Mesenchymal stem cell (in vitro differentiated cells and primary cell): ENCODE results near the gene PURA.

Experiments
- DNase-seq: peaks from one replicate; pipeline ENCODE4 v3.0.0-alpha.2; 2013
- H2AFZ ChIP-seq: one replicate; pipeline ENCODE4 v1.6.1; 2013; ENCODE audit warnings: low read depth, mild to moderate bottlenecking, control low read depth, inconsistent platforms, low read length, moderate library complexity
- H2AK5ac ChIP-seq: 2 replicates; pipeline ENCODE4 v1.6.1; 2013; ENCODE audit warnings: low read length, moderate library complexity, mild to moderate bottlenecking, inconsistent platforms; ENCODE audit not compliant: severe bottlenecking
- H2BK120ac ChIP-seq: one replicate; pipeline ENCODE4 v1.6.1; 2013; ENCODE audit warnings: low read depth, mild to moderate bottlenecking, inconsistent platforms, low read length, moderate library complexity
- H2BK12ac ChIP-seq, 2 experiments: one replicate each; pipeline ENCODE4 v1.6.1; 2013; ENCODE audit warnings: inconsistent platforms in 2 of 2, low read length in 2 of 2, mild to moderate bottlenecking in 2 of 2, moderate library complexity in 2 of 2, control low read depth in 1 of 2
- H2BK15ac ChIP-seq: one replicate; pipeline ENCODE4 v1.6.1; 2013; ENCODE audit warnings: mild to moderate bottlenecking, low read depth, inconsistent platforms; ENCODE audit not compliant: poor library complexity, severe bottlenecking
- H2BK5ac ChIP-seq: 2 replicates; pipeline ENCODE4 v1.6.1; 2013; ENCODE audit warnings: low read depth, mild to moderate bottlenecking, low read length, control low read depth, inconsistent platforms; ENCODE audit not compliant: poor library complexity, severe bottlenecking
- H3K14ac ChIP-seq, 2 experiments: one replicate each; pipeline ENCODE4 v1.6.1; 2013; ENCODE audit warnings: inconsistent platforms in 2 of 2, low read length in 2 of 2, control low read depth in 1 of 2, mild to moderate bottlenecking in 1 of 2, moderate library complexity in 1 of 2
- H3K18ac ChIP-seq, 2 experiments: one replicate each; pipeline ENCODE4 v1.6.1; 2013; ENCODE audit warnings: inconsistent platforms in 2 of 2, low read length in 2 of 2, control low read depth in 1 of 2, low read depth in 1 of 2, mild to moderate bottlenecking in 1 of 2
- H3K23ac ChIP-seq, 2 experiments: one replicate each; pipeline ENCODE4 v1.6.1; 2013; ENCODE audit warnings: inconsistent platforms in 2 of 2, low read length in 2 of 2, mild to moderate bottlenecking in 2 of 2, moderate library complexity in 2 of 2, control low read depth in 1 of 2
- H3K27ac ChIP-seq: 2 replicates; pipeline ENCODE4 v1.5.1; 2013; ENCODE audit warnings: mild to moderate bottlenecking, moderate library complexity, low read length, control low read depth, inconsistent platforms; ENCODE audit not compliant: poor library complexity, severe bottlenecking
- H3K27me3 ChIP-seq, 2 experiments: 2 replicates each; pipeline versions ENCODE4 v1.6.1 to v1.7.0; 2013; ENCODE audit warnings: low read length in 2 of 2, mild to moderate bottlenecking in 2 of 2, moderate library complexity in 2 of 2, control low read depth in 1 of 2, inconsistent platforms in 1 of 2; ENCODE audit not compliant: control insufficient read depth in 1 of 2, insufficient read depth in 1 of 2
- H3K36me3 ChIP-seq, 2 experiments: 2 replicates each; pipeline versions ENCODE4 v1.6.1 to v1.7.0; 2013; ENCODE audit warnings: low read length in 2 of 2, control low read depth in 1 of 2, inconsistent platforms in 1 of 2, low read depth in 1 of 2, mild to moderate bottlenecking in 1 of 2; ENCODE audit not compliant: insufficient read depth in 2 of 2, control insufficient read depth in 1 of 2
- H3K4ac ChIP-seq, 2 experiments: one replicate each; pipeline ENCODE4 v1.6.1; 2013; ENCODE audit warnings: inconsistent platforms in 2 of 2, low read length in 2 of 2, mild to moderate bottlenecking in 2 of 2, moderate library complexity in 2 of 2, control low read depth in 1 of 2, low read depth in 1 of 2
- H3K4me1 ChIP-seq: 2 replicates; pipeline ENCODE4 v1.6.1; 2013; ENCODE audit warnings: low read depth, low read length, control low read depth; ENCODE audit not compliant: control insufficient read depth, insufficient read depth
- H3K4me2 ChIP-seq: 2 replicates; pipeline ENCODE4 v1.6.1; 2013; ENCODE audit warnings: low read length, mild to moderate bottlenecking, inconsistent platforms; ENCODE audit not compliant: poor library complexity, severe bottlenecking
- H3K4me3 ChIP-seq, 2 experiments: 2 replicates each; pipeline versions ENCODE4 v1.5.1 to v1.7.0; 2013; ENCODE audit warnings: low read length in 2 of 2, mild to moderate bottlenecking in 2 of 2, control low read depth in 1 of 2, low read depth in 1 of 2; ENCODE audit not compliant: insufficient read depth in 1 of 2
- H3K79me1 ChIP-seq: replicated peaks from 2 replicates; pipeline ENCODE4 v1.6.1; 2013; ENCODE audit warnings: mild to moderate bottlenecking, control low read depth, low read length, inconsistent platforms; ENCODE audit not compliant: poor library complexity, severe bottlenecking
- H3K9ac ChIP-seq: 2 replicates; pipeline ENCODE4 v1.7.0; 2013; ENCODE audit warnings: mild to moderate bottlenecking, low read length, moderate library complexity
- H3K9me3 ChIP-seq: 2 replicates; pipeline ENCODE4 v1.7.0; 2013; ENCODE audit warnings: mild to moderate bottlenecking, low read length; ENCODE audit not compliant: control insufficient read depth
- H4K8ac ChIP-seq: one replicate; pipeline ENCODE4 v1.6.1; 2013; ENCODE audit warnings: inconsistent platforms, mild to moderate bottlenecking, low read length, moderate library complexity
- H4K91ac ChIP-seq: one replicate; pipeline ENCODE4 v1.6.1; 2013; ENCODE audit warnings: mild to moderate bottlenecking, low read length, inconsistent platforms
- WGBS: methylation state at CpG from one replicate; pipeline ENCODE4 v1.1.7; 2013; ENCODE audit warnings: mixed read lengths; 5-methylcytosine and 5-hydroxymethylcytosine counted together

PURA gene

DNA sequence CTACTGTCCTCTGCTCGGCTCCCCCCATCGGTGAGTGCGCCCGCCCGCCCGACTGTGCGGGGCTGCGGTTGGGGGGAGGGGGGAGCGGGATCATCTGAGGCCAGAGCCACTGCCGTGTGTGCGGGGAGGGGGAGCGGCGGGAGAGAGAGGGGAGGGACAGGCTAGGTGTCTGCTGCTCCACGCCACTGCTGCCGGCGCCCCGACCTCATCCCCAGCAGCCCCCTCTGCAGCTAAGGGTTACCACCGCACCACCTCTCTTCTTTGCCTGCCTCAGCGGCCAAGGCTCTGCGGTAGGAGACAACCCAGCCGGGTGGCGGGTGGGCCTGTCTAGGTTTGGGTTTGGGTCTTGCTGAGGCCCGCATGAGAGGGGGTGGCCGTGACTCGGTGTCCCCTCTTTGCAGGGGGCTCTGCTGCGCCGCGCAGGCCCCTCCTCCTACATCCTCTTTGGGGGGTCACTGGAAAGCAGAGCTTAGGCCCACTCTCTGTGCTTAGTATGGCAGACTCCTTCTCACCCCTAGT is 670 bp upstream of the PURA start:
- peak; percentile 9 for DNase-seq
- Histone ChIP-seq H3K4ac (peak overlapping the region; percentile 20 to 94), H3K27me3 (peaks cover 0 to 36% of the 10 kb centered on the region in 2 experiments), H3K79me1 (peaks cover 31% of the 10 kb centered on the region), H3K18ac (peak overlapping the region; percentile 73 to 87), H2BK120ac (peak overlapping the region; percentile 95), H3K23ac (peak overlapping the region in 1 of 2 experiments; percentile 63), H4K91ac (peak overlapping the region; percentile 60), H3K4me1 (peaks cover 23% of the 10 kb centered on the region), H2BK12ac (peak overlapping the region; percentile 51 to 61), H2AK5ac (no peak overlapping the region), H2BK15ac (peak overlapping the region; percentile 79), H4K8ac (peak overlapping the region; percentile 99), H3K36me3 (no peaks in the 10 kb centered on the region), H3K27ac (no peak overlapping the region), H3K9ac (peak overlapping the region; percentile 92), H2BK5ac (no peak overlapping the region), H3K9me3 (no peaks in the 10 kb centered on the region), H2AFZ (peak overlapping the region; percentile 89), H3K14ac (peak overlapping the region in 1 of 2 experiments; percentile 89), H3K4me3 (peak overlapping the region; percentile 81 to 88), H3K4me2 (peak overlapping the region; percentile 100)
- WGBS: 4% methylated on average over 7 of the region's 28 CpGs

DNA sequence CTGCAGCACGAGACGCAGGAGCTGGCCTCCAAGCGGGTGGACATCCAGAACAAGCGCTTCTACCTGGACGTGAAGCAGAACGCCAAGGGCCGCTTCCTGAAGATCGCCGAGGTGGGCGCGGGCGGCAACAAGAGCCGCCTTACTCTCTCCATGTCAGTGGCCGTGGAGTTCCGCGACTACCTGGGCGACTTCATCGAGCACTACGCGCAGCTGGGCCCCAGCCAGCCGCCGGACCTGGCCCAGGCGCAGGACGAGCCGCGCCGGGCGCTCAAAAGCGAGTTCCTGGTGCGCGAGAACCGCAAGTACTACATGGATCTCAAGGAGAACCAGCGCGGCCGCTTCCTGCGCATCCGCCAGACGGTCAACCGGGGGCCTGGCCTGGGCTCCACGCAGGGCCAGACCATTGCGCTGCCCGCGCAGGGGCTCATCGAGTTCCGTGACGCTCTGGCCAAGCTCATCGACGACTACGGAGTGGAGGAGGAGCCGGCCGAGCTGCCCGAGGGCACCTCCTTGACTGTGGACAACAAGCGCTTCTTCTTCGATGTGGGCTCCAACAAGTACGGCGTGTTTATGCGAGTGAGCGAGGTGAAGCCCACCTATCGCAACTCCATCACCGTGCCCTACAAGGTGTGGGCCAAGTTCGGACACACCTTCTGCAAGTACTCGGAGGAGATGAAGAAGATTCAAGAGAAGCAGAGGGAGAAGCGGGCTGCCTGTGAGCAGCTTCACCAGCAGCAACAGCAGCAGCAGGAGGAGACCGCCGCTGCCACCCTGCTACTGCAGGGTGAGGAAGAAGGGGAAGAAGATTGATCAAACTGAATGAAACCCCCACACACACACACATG is 654 bp downstream of the PURA start:
- peak overlapping the region; percentile 67 for H2AFZ ChIP-seq
- peak; percentile 83 for DNase-seq
- H3K4me2 ChIP-seq: peak overlapping the region; percentile 83
- peak overlapping the region; percentile 34 for H4K91ac ChIP-seq
- no peaks in the 10 kb centered on the region for H3K36me3 ChIP-seq
- peak overlapping the region; percentile 28 to 91 for H3K4ac ChIP-seq
- peak overlapping the region; percentile 95 for H3K18ac ChIP-seq
- peaks cover 15% of the 10 kb centered on the region for H3K4me1 ChIP-seq
- H3K9me3 ChIP-seq: no peaks in the 10 kb centered on the region
- H2BK12ac ChIP-seq: peak overlapping the region in 1 of 2 experiments; percentile 63
- peak overlapping the region in 1 of 2 experiments; percentile 99 for H3K23ac ChIP-seq
- no peak overlapping the region for H2AK5ac ChIP-seq
- H3K9ac ChIP-seq: peak overlapping the region; percentile 88
- peak overlapping the region; percentile 88 for H4K8ac ChIP-seq
- H2BK15ac ChIP-seq: peak overlapping the region; percentile 82
- H3K27me3 ChIP-seq: peaks cover 0 to 25% of the 10 kb centered on the region in 2 experiments
- peak overlapping the region; percentile 95 for H2BK120ac ChIP-seq
- H3K14ac ChIP-seq: peak overlapping the region in 1 of 2 experiments; percentile 73
- peak overlapping the region; percentile 81 to 84 for H3K4me3 ChIP-seq
- peaks cover 23% of the 10 kb centered on the region for H3K79me1 ChIP-seq
- peak overlapping the region; percentile 46 for H2BK5ac ChIP-seq
- under 1% methylated on average over 60 of the region's 65 CpGs for WGBS
- peak overlapping the region; percentile 80 for H3K27ac ChIP-seq

DNA sequence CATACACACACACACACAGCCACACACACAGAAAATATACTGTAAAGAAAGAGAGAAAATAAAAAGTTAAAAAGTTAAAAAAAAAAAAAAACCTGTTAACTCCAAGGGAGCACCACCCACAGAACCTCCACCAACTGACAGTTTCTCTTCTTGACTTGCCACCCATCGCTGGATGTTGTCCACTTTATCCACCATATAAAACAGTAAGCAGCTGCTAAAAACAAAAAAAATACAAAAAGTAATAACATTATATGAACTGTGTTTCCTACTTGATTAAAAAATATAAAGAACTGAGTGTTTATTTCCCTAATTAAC is 1.2 kb downstream of the PURA start:
- Histone ChIP-seq H2BK5ac (no peak overlapping the region), H3K14ac (peak overlapping the region in 1 of 2 experiments; percentile 73), H3K79me1 (peaks cover 23% of the 10 kb centered on the region), H3K18ac (peak overlapping the region in 1 of 2 experiments; percentile 37), H3K9ac (peak overlapping the region; percentile 88), H2AFZ (peak overlapping the region; percentile 10), H2BK120ac (no peak overlapping the region), H2BK15ac (no peak overlapping the region), H3K27ac (no peak overlapping the region), H4K8ac (no peak overlapping the region), H3K4me2 (peak overlapping the region; percentile 83), H3K9me3 (no peaks in the 10 kb centered on the region), H4K91ac (no peak overlapping the region), H3K4me3 (peak overlapping the region; percentile 81 to 84), H3K23ac (no peak overlapping the region), H2AK5ac (no peak overlapping the region), H3K4ac (peak overlapping the region in 1 of 2 experiments; percentile 91), H3K36me3 (no peaks in the 10 kb centered on the region), H3K27me3 (peaks cover 0 to 25% of the 10 kb centered on the region in 2 experiments), H2BK12ac (no peak overlapping the region), H3K4me1 (peaks cover 15% of the 10 kb centered on the region)
- WGBS: 60% methylated on average over 1 of the region's 1 CpG
- no peak for DNase-seq

GRCh38 chr5:140116716-140117115 is 2.8 kb downstream of the PURA start:
- 98% methylated on average over 2 of the region's 2 CpGs for WGBS
- Histone ChIP-seq H3K27ac (no peak overlapping the region), H2BK15ac (no peak overlapping the region), H3K14ac (no peak overlapping the region), H3K23ac (no peak overlapping the region), H3K79me1 (peaks cover 16% of the 10 kb centered on the region), H3K4me2 (no peak overlapping the region), H3K27me3 (peaks cover 0 to 15% of the 10 kb centered on the region in 2 experiments), H3K4me1 (peaks cover 15% of the 10 kb centered on the region), H2BK12ac (no peak overlapping the region), H4K91ac (no peak overlapping the region), H3K4me3 (peak overlapping the region in 1 of 2 experiments; percentile 84), H3K18ac (no peak overlapping the region), H3K9ac (peak overlapping the region; percentile 88), H2BK5ac (no peak overlapping the region), H3K4ac (no peak overlapping the region), H3K9me3 (no peaks in the 10 kb centered on the region), H4K8ac (no peak overlapping the region), H2AFZ (no peak overlapping the region), H3K36me3 (no peaks in the 10 kb centered on the region), H2AK5ac (no peak overlapping the region), H2BK120ac (no peak overlapping the region)
- DNase-seq: no peak
